ENCODE measurements around the gene HINT3. TPM values are rescaled to one million over a fixed set of nuclear protein-coding genes. Genes with fewer than 3 reads are reported as not detected.

Gene HINT3
- total and polyA plus RNA-seq, 2 of the 13 experiments (the other 11 are each of a cell fraction or from before 2014, with no cell fraction given), result 3.1 to 22.8 TPM

DNA sequence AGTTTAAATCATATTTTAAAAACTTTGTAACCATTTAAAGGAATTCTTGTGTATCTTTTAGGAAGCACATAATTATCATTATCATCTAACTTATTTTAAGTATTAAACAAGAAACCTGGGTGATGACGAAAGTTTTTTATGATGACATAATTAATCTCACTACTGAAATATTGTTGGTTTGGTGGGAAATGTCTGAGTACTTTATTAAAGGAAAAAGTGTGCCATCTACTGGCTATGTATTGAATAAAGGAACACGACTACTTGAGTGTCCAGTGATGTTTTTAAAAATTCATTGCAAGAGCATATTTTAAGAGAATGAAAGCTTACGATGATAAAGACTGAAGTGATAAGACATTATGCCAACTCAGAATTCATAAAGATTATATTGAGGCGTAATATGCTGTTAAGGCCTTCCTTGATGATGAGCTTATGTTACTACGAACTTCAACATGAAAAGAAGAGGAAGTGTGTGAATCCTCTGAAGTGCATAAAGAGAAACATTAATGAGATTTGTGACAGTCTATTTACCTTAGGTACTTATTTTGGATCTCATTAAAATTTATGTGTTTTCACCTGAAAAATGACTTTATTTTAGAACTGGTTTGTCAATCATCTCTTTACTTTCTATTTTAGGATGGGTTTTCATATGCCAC is 17.8 kb downstream of the HINT3 start:
- no peak overlapping the region for H2AFZ ChIP-seq (ENCODE audit: low read length)
- TF ChIP-seq, protein P1, sequence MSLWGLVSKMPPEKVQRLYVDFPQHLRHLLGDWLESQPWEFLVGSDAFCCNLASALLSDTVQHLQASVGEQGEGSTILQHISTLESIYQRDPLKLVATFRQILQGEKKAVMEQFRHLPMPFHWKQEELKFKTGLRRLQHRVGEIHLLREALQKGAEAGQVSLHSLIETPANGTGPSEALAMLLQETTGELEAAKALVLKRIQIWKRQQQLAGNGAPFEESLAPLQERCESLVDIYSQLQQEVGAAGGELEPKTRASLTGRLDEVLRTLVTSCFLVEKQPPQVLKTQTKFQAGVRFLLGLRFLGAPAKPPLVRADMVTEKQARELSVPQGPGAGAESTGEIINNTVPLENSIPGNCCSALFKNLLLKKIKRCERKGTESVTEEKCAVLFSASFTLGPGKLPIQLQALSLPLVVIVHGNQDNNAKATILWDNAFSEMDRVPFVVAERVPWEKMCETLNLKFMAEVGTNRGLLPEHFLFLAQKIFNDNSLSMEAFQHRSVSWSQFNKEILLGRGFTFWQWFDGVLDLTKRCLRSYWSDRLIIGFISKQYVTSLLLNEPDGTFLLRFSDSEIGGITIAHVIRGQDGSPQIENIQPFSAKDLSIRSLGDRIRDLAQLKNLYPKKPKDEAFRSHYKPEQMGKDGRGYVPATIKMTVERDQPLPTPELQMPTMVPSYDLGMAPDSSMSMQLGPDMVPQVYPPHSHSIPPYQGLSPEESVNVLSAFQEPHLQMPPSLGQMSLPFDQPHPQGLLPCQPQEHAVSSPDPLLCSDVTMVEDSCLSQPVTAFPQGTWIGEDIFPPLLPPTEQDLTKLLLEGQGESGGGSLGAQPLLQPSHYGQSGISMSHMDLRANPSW (CRISPR knock-in tag; IDR thresholded peaks at IDR 0.05; ENCODE audit: borderline replicate concordance), result no peak
- TF ChIP-seq CEBPG (CRISPR knock-in tag; IDR thresholded peaks at IDR 0.05) (0 out of 2 replicates have a peak, but pooled peaks have one; percentile 5), ATF7 (IDR thresholded peaks at IDR 0.05) (peak; percentile 79), ATF7 (CRISPR knock-in tag; IDR thresholded peaks at IDR 0.05) (no peak), CEBPB (IDR thresholded peaks at IDR 0.05; ENCODE audit: borderline replicate concordance, low read depth, low read length) (0 out of 2 replicates have a peak, but pooled peaks have one; percentile 19), PCBP1 (IDR thresholded peaks at IDR 0.05; ENCODE audit: borderline replicate concordance, low read depth, low read length) (no peak), SYNCRIP (IDR thresholded peaks at IDR 0.05; ENCODE audit: insufficient read depth, low read depth, low read length) (no peak), ZNF839 (CRISPR knock-in tag; IDR thresholded peaks at IDR 0.05; ENCODE audit: borderline replicate concordance) (no peak), ZNF382 (CRISPR knock-in tag; IDR thresholded peaks at IDR 0.05; ENCODE audit: borderline replicate concordance) (no peak), POGZ (CRISPR knock-in tag; IDR thresholded peaks at IDR 0.05) (no peak), CREB1 (IDR thresholded peaks at IDR 0.05) (peak; percentile 80), CREB1 (CRISPR knock-in tag; IDR thresholded peaks at IDR 0.05) (peak; percentile 48; the same call in 1 of the 2 replicates), ZFP36L1 (CRISPR knock-in tag; IDR thresholded peaks at IDR 0.05) (no peak), SMC3 (IDR thresholded peaks at IDR 0.05; ENCODE audit: low read length) (peak; percentile 52)
- TF ChIP-seq, protein P2, sequence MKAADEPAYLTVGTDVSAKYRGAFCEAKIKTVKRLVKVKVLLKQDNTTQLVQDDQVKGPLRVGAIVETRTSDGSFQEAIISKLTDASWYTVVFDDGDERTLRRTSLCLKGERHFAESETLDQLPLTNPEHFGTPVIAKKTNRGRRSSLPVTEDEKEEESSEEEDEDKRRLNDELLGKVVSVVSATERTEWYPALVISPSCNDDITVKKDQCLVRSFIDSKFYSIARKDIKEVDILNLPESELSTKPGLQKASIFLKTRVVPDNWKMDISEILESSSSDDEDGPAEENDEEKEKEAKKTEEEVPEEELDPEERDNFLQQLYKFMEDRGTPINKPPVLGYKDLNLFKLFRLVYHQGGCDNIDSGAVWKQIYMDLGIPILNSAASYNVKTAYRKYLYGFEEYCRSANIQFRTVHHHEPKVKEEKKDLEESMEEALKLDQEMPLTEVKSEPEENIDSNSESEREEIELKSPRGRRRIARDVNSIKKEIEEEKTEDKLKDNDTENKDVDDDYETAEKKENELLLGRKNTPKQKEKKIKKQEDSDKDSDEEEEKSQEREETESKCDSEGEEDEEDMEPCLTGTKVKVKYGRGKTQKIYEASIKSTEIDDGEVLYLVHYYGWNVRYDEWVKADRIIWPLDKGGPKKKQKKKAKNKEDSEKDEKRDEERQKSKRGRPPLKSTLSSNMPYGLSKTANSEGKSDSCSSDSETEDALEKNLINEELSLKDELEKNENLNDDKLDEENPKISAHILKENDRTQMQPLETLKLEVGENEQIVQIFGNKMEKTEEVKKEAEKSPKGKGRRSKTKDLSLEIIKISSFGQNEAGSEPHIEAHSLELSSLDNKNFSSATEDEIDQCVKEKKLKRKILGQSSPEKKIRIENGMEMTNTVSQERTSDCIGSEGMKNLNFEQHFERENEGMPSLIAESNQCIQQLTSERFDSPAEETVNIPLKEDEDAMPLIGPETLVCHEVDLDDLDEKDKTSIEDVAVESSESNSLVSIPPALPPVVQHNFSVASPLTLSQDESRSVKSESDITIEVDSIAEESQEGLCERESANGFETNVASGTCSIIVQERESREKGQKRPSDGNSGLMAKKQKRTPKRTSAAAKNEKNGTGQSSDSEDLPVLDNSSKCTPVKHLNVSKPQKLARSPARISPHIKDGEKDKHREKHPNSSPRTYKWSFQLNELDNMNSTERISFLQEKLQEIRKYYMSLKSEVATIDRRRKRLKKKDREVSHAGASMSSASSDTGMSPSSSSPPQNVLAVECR (CRISPR knock-in tag; IDR thresholded peaks at IDR 0.05; ENCODE audit: borderline replicate concordance), result no peak
- TF ChIP-seq, protein P3, sequence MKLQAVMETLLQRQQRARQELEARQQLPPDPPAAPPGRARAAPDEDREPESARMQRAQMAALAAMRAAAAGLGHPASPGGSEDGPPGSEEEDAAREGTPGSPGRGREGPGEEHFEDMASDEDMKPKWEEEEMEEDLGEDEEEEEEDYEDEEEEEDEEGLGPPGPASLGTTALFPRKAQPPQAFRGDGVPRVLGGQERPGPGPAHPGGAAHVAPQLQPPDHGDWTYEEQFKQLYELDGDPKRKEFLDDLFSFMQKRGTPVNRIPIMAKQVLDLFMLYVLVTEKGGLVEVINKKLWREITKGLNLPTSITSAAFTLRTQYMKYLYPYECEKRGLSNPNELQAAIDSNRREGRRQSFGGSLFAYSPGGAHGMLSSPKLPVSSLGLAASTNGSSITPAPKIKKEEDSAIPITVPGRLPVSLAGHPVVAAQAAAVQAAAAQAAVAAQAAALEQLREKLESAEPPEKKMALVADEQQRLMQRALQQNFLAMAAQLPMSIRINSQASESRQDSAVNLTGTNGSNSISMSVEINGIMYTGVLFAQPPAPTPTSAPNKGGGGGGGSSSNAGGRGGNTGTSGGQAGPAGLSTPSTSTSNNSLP (IDR thresholded peaks at IDR 0.05; ENCODE audit: low read depth, low read length), result peak; percentile 54; the same call in 1 of the 2 replicates

More for the DNA sequence above, 17.8 kb downstream of the HINT3 start:
- Histone ChIP-seq H3K36me3 (replicated peaks in 1 of 2; ENCODE audit: control insufficient read depth in 1 of 2, insufficient read depth in 2 of 2, low read length in 2 of 2) (peaks cover 1 to 25% of the 10 kb centered on the region in 2 experiments; a peak in 4 of 5 replicates), H3K9ac (ENCODE audit: insufficient read depth, low read depth, low read length) (no peak overlapping the region), H3K27me3 (ENCODE audit: control insufficient read depth in 1 of 2, insufficient read depth in 2 of 2, low read length in 2 of 2) (no peaks in the 10 kb centered on the region), H4K20me1 (ENCODE audit: insufficient read depth, low read length) (no peaks in the 10 kb centered on the region), H3K27ac (ENCODE audit: extremely low read length, insufficient read depth, low read length) (no peak overlapping the region), H3K4me3 (replicated peaks in 1 of 3; ENCODE audit: insufficient read depth in 1 of 3, low read depth in 2 of 3, low read length in 3 of 3) (no peak overlapping the region), H3K9me3 (ENCODE audit: low read length) (no peaks in the 10 kb centered on the region), H3K4me1 (ENCODE audit: insufficient read depth, low read length) (no peaks in the 10 kb centered on the region), H3K79me2 (ENCODE audit: insufficient read depth, low read length) (no peaks in the 10 kb centered on the region), H3K4me2 (ENCODE audit: low read depth, low read length) (no peak overlapping the region)
- FAIRE-seq, result peak; percentile 30
- POLR2A ChIA-PET, result interaction anchor here (2.4 kb wide), 1 partner anchor 11 kb away, joined by 11 read pairs; the partner anchor contains the start of gene TRMT11
- in situ Hi-C loops (cut with HindIII; ENCODE audit: extremely low pct_ligation_motif_present, low pct_unique_long_range_greater_than_20kb) (no loop called here), intact Hi-C loops (cut with micrococcal nuclease; ENCODE audit: unreplicated experiment) (loop anchor here (1.0 to 5.0 kb wide), 5 partner anchors 17 to 660 kb away; partner anchors contain the start of gene NCOA7)
- DNase-seq (ENCODE audit: low spot score), result peak; percentile 56
- WGBS (ENCODE audit: low lambda C conversion rate), result 52% methylated on average over 5 of the region's 5 CpGs
- BruUV-seq (replicated peaks), result no TSS peak
- CTCF ChIA-PET (ENCODE audit: low intra/inter-chr PET ratio, low total read pairs), result interaction anchor here (1.1 to 2.7 kb wide), 6 partner anchors 21 to 663 kb away, joined by 3 to 30 read pairs (median 6); no protein-coding TSS in a partner anchor
- ATAC-seq, result peak; percentile 69
